Measurements from ENCODE around the gene GLRX5.

DNA sequence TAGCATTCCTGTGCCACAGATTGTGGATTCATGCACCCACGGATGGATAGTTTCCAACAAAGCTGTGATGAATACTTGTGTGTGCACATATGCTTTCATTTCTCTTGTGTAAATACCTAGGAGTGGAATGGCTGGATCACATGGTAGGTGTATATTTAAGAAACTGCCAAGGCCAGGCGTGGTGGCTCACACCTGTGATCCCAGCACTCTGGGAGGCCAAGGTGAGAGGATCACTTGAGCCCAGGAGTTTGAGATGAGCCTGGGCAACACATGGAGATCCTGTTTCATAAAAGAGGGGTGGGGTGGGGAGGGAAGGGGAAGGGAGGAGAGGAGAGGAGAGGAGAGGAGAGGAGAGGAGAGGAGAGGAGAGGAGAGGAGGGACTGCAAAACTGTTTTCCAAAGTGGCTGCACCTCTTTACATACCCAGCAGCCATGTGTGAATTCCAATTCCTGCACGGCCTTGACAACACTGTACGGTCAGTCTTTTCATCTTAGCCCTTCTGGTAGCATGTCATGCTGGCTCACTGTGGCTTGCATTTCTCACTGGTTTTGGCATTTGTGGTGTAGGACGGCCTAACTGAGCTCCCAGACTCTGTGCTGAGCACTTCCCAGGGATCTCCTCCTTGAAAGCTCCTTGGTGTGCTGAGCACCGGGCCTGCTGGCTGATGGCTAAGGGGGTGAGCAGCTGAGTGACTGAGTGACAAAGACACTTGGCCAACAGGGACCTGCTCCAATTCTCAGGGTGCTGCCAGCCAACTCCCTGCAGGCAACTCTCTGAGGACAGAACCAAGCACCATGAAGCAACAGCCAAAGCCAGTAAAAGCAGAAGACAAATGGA, 46.3 kb upstream of the GLRX5 start:
- TF ChIP-seq, protein P1, sequence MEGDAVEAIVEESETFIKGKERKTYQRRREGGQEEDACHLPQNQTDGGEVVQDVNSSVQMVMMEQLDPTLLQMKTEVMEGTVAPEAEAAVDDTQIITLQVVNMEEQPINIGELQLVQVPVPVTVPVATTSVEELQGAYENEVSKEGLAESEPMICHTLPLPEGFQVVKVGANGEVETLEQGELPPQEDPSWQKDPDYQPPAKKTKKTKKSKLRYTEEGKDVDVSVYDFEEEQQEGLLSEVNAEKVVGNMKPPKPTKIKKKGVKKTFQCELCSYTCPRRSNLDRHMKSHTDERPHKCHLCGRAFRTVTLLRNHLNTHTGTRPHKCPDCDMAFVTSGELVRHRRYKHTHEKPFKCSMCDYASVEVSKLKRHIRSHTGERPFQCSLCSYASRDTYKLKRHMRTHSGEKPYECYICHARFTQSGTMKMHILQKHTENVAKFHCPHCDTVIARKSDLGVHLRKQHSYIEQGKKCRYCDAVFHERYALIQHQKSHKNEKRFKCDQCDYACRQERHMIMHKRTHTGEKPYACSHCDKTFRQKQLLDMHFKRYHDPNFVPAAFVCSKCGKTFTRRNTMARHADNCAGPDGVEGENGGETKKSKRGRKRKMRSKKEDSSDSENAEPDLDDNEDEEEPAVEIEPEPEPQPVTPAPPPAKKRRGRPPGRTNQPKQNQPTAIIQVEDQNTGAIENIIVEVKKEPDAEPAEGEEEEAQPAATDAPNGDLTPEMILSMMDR (conservative IDR thresholded peaks at IDR 0.05): no peak
- no peak for TF ChIP-seq ZFX (IDR thresholded peaks at IDR 0.05)

All from C4-2B (cell line).